Immature natural killer cell (primary cell): ENCODE measurements around the gene ACTR10. TPM values are rescaled to one million over a fixed set of nuclear protein-coding genes. Genes with fewer than 3 reads are reported as not detected.

Source experiments
- DNase-seq, 3 donors: peaks; one replicate each; pipeline ENCODE4 v3.0.0; 2022; ENCODE audit warnings: mixed read lengths in 1 of 3
- H3K27ac Mint-ChIP-seq, 6 donors: one replicate each; pipeline ENCODE4 v1.8.0; 2020; ENCODE audit warnings: mixed read lengths in 6 of 6, mild to moderate bottlenecking in 5 of 6, inconsistent platforms in 4 of 6, moderate library complexity in 3 of 6
- H3K27me3 Mint-ChIP-seq, 3 donors: one replicate each; pipeline ENCODE4 v1.8.0; 2020 to 2021; ENCODE audit warnings: low read depth in 3 of 3, mild to moderate bottlenecking in 3 of 3, mixed read lengths in 3 of 3, moderate library complexity in 3 of 3, inconsistent platforms in 1 of 3
- H3K36me3 Mint-ChIP-seq, 3 donors: one replicate each; pipeline ENCODE4 v1.8.0; 2020; ENCODE audit warnings: mixed read lengths in 3 of 3, inconsistent platforms in 2 of 3, mild to moderate bottlenecking in 2 of 3
- H3K4me1 Mint-ChIP-seq, 2 donors: one replicate each; pipeline ENCODE4 v1.8.0; 2020; ENCODE audit warnings: inconsistent platforms in 2 of 2, mild to moderate bottlenecking in 2 of 2, mixed read lengths in 2 of 2, moderate library complexity in 1 of 2
- H3K4me3 Mint-ChIP-seq, 5 donors: one replicate each; pipeline ENCODE4 v1.8.0; 2020; ENCODE audit warnings: mild to moderate bottlenecking in 5 of 5, mixed read lengths in 5 of 5, inconsistent platforms in 3 of 5, moderate library complexity in 3 of 5
- H3K9me3 Mint-ChIP-seq, 6 donors: one replicate each; pipeline ENCODE4 v1.8.0; 2020; ENCODE audit warnings: mild to moderate bottlenecking in 6 of 6, mixed read lengths in 6 of 6, inconsistent platforms in 4 of 6, moderate library complexity in 3 of 6
- polyA plus RNA-seq, 3 donors: library from polyadenylated mRNA; unstranded; fragments of 300-500 nt; fragmentation: Illumina TruSeq; gene quantifications; one replicate each; pipeline ENCODE4 v1.2.3, GENCODE V29; 2021

ACTR10 gene
- polyA plus RNA-seq, 3 donors from 2014 or later, result 81.7 to 137 (median 111) TPM

DNA sequence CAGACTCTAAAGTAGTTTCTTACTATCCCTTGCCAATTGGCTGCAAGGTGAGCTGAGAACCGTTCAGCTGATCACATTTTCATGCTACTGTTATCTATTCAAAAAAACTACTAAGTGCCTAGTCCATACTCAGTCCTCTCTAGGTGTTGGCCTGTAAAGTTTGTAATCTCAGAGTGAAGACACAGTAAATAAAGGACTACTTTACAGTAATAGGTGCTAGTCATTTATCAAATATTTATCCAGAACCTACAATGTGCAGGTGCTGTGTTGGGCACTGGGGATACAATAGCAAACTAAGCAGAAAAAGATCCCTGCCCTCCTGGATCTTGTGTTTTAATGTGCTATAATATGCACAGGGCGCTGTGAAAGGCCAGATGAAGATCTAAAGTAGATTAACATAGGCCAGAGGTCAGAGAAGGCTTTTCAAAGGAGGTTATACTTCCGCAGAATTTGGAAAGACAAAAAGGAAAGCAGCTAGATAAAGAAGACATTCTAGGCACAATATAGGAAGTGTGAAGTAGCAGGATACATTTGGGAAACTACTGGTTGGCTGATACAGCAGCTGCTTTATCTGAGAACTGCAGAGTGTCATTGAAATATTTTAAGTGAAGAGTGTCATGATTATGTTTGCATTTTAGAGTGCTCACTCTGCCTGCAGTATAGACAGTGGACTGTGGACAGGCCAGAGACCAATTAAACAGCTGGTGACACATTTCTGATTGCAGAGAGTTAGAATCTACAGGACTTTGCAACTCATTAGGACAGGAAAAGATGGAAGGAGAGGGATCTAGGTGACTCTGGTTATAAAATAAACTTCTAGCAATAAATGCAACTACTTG is 8.0 kb upstream of the ACTR10 start:
- Mint-ChIP-seq H3K4me1 (peaks cover 0 to 5% of the 10 kb centered on the region in 2 donors), H3K27ac (no peak overlapping the region), H3K36me3 (no peaks in the 10 kb centered on the region), H3K27me3 (peaks cover 0 to 8% (median 3%) of the 10 kb centered on the region in 3 donors), H3K9me3 (peaks cover 0 to 2% (median 0%) of the 10 kb centered on the region in 6 donors), H3K4me3 (no peak overlapping the region)
- no peak for DNase-seq

GRCh38 chr14:58193542-58193941 is 6.4 kb upstream of the ACTR10 start:
- Mint-ChIP-seq H3K9me3 (peaks cover 0 to 2% (median 0%) of the 10 kb centered on the region in 6 donors), H3K4me1 (peaks cover 15 to 16% of the 10 kb centered on the region in 2 donors), H3K27ac (no peak overlapping the region), H3K36me3 (no peaks in the 10 kb centered on the region), H3K4me3 (no peak overlapping the region), H3K27me3 (peaks cover 0 to 8% (median 3%) of the 10 kb centered on the region in 3 donors)
- DNase-seq, result no peak

GRCh38 chr14:58196198-58196597 is 3.8 kb upstream of the ACTR10 start:
- no peak overlapping the region for H3K4me3 Mint-ChIP-seq
- peaks cover 0 to 2% (median 0%) of the 10 kb centered on the region in 6 donors for H3K9me3 Mint-ChIP-seq
- H3K27ac Mint-ChIP-seq, result no peak overlapping the region
- H3K27me3 Mint-ChIP-seq, result peaks cover 0 to 15% (median 7%) of the 10 kb centered on the region in 3 donors
- H3K4me1 Mint-ChIP-seq, result peaks cover 36% of the 10 kb centered on the region in 2 donors
- peaks cover 0 to under 1% (median 0%) of the 10 kb centered on the region in 3 donors for H3K36me3 Mint-ChIP-seq
- no peak for DNase-seq

- Mint-ChIP-seq H3K27ac (peak overlapping the region; percentile 55 to 97 (median 86)), H3K27me3 (peaks cover 0 to 15% (median 4%) of the 10 kb centered on the region in 3 donors), H3K36me3 (peaks cover 0 to 3% (median 0%) of the 10 kb centered on the region in 3 donors), H3K4me3 (peak overlapping the region; percentile 64 to 92 (median 78)), H3K4me1 (peaks cover 46 to 47% of the 10 kb centered on the region in 2 donors), H3K9me3 (peaks cover 0 to 2% (median 0%) of the 10 kb centered on the region in 6 donors)
- DNase-seq, result peak; percentile 47 to 62 (median 60)
Observed at GRCh38 chr14:58198086-58198485, 1.9 kb upstream of the ACTR10 start.

DNA sequence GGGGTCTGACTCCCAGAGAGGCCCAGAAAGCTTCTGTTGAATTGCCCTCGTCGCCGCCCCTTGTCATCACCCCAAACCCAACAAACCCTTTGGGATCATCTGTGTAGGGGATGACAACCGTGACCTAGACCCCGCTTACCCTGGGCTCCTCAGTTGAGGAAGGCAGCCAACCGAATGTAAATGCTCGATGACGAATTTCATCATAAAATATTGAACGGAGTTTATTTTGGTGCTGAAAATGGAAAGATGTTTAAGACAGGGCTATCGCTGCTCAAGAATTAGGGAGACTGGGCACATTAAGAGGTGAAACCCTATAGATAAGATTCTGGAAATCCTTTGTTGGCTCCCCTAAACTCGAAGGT is 512 bp downstream of the ACTR10 start:
- H3K27ac Mint-ChIP-seq, result peak overlapping the region; percentile 87 to 98 (median 96)
- peaks cover 47 to 52% of the 10 kb centered on the region in 2 donors for H3K4me1 Mint-ChIP-seq
- H3K27me3 Mint-ChIP-seq, result peaks cover 0 to 12% (median 4%) of the 10 kb centered on the region in 3 donors
- DNase-seq, result no peak
- peaks cover 0 to 10% (median 0%) of the 10 kb centered on the region in 3 donors for H3K36me3 Mint-ChIP-seq
- no peaks in the 10 kb centered on the region for H3K9me3 Mint-ChIP-seq
- H3K4me3 Mint-ChIP-seq, result peak overlapping the region; percentile 87 to 96 (median 95)

DNA sequence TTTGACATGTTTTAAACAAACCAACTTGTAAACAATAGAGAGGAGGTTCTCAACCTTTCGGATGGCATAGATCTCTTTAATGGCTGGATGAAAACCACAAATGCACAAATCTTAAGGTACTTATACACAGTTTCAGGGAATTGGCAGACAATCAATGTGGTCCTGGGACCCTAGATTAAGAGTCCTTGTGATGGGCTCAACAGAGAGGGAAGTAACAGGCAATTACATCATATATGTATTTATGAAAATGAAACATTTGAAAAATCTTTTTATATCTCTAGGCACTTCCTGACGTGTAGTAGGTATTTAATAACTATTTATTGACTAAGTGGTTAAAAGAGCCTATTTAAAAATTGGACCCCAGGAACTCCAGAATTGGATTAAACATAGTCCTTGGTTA is 897 bp downstream of the ACTR10 start:
- Mint-ChIP-seq H3K4me1 (peaks cover 47 to 52% of the 10 kb centered on the region in 2 donors), H3K27me3 (peaks cover 0 to 12% (median 4%) of the 10 kb centered on the region in 3 donors), H3K4me3 (peak overlapping the region; percentile 87 to 96 (median 95)), H3K36me3 (peaks cover 0 to 10% (median 0%) of the 10 kb centered on the region in 3 donors), H3K9me3 (no peaks in the 10 kb centered on the region), H3K27ac (peak overlapping the region; percentile 87 to 98 (median 96))
- no peak for DNase-seq

- Mint-ChIP-seq H3K36me3 (peaks cover 28 to 44% (median 33%) of the 10 kb centered on the region in 3 donors), H3K4me3 (no peak overlapping the region), H3K27me3 (peaks cover 0 to 2% (median 0%) of the 10 kb centered on the region in 3 donors), H3K9me3 (no peaks in the 10 kb centered on the region), H3K27ac (no peak overlapping the region), H3K4me1 (no peaks in the 10 kb centered on the region)
- no peak for DNase-seq
Observed at GRCh38 chr14:58213176-58213575, 13.2 kb downstream of the ACTR10 start.

- peak overlapping the region in 1 of 6 donors; percentile 40 for H3K27ac Mint-ChIP-seq
- H3K36me3 Mint-ChIP-seq, result peaks cover 25 to 37% (median 28%) of the 10 kb centered on the region in 3 donors
- no peaks in the 10 kb centered on the region for H3K9me3 Mint-ChIP-seq
- DNase-seq, result no peak
- H3K27me3 Mint-ChIP-seq, result peaks cover 0 to 2% (median 0%) of the 10 kb centered on the region in 3 donors
- H3K4me3 Mint-ChIP-seq, result no peak overlapping the region
- no peaks in the 10 kb centered on the region for H3K4me1 Mint-ChIP-seq
Observed at GRCh38 chr14:58215191-58215914, 15.4 kb downstream of the ACTR10 start.

DNA sequence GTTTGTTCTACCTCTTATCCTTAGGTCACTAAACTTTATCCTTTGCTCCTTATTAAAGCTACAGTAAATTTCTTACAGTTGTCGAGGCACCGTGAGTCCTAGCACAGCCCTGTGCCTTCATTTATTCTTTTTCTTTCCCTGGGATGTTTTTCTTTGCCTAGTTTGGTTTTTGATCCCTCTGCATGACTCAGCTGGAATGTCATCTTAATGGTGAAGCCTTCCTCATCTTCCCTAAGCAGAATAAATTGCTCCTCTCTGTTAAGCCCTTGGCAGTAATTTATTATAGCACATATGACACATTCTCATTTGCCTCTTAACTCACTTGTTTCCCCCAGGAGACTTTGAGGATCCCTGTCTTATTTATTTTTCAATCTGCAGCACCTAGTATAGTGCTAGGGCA is 16.6 kb downstream of the ACTR10 start:
- H3K27ac Mint-ChIP-seq, result no peak overlapping the region
- H3K36me3 Mint-ChIP-seq, result peaks cover 19 to 37% (median 25%) of the 10 kb centered on the region in 3 donors
- H3K4me3 Mint-ChIP-seq, result no peak overlapping the region
- no peaks in the 10 kb centered on the region for H3K9me3 Mint-ChIP-seq
- DNase-seq, result no peak
- no peaks in the 10 kb centered on the region for H3K4me1 Mint-ChIP-seq
- peaks cover 0 to 2% (median 0%) of the 10 kb centered on the region in 3 donors for H3K27me3 Mint-ChIP-seq

GRCh38 chr14:58227096-58227819 is 27.3 kb downstream of the ACTR10 start:
- Mint-ChIP-seq H3K4me1 (no peaks in the 10 kb centered on the region), H3K36me3 (peaks cover 0 to 13% (median 11%) of the 10 kb centered on the region in 3 donors), H3K4me3 (no peak overlapping the region), H3K27me3 (no peaks in the 10 kb centered on the region), H3K9me3 (no peaks in the 10 kb centered on the region), H3K27ac (peak overlapping the region in 1 of 6 donors; percentile 34)
- no peak for DNase-seq

DNA sequence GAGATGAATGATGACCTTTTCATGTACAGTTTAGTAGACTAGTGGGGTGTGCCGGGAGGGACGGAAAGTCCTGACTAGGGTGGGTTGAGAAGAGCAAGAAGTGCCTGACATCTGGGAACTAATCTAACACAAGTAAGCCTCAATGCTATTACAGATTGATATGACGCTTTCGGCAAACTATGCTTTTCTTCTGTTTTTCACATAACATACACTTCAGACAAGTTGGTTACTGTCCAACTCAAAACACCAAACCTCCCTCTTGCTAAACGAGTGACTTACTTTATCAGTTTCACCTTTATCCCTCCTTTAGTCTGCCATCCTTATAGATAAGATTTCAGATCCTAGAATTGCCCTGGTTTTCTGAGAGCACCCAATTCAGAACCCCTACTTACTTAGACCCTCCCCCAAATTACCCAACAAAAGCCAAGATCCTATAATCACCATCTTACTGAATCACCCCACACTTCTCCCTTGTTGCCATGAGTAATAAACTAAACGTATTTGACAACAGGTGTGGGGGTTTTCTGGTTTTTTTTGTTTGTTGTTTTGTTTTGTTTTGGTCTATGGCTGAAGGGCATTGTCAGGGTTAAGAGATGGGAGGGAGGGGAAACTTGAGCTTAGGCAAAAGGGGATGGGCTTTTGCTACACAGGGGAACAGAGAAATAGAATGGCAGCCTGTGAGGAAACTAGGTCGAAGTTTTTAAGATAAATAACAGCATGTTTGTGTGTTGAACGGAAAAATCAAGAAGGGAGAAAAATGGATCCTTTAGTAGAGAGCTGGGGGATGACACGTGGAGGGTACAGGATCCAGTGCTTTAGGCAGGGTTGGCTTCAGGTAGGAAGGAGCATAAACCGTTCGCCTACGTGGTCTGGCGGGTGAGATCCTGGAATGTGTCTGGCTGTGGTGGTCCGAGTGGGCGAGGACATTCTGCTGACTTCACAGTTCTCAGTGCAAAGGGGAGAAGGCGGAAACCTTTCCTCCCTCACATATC is 38.6 kb downstream of the ACTR10 start:
- Mint-ChIP-seq H3K4me1 (peaks cover 7 to 17% of the 10 kb centered on the region in 2 donors), H3K27ac (no peak overlapping the region), H3K9me3 (peaks cover 0 to 2% (median 0%) of the 10 kb centered on the region in 6 donors), H3K4me3 (no peak overlapping the region), H3K36me3 (peaks cover 0 to 2% (median under 1%) of the 10 kb centered on the region in 3 donors), H3K27me3 (peaks cover 0 to 10% (median 0%) of the 10 kb centered on the region in 3 donors)
- DNase-seq, result peak in 1 of 3 donors; percentile 18
